Activated T-helper 17 cell treated with anti-CD3 and anti-CD28 coated beads, Interleukin-2, amount 50 U/mL, for 72 hours (primary cell): Measurements from ENCODE around the gene CNKSR3. TPM values are rescaled to one million over a fixed set of nuclear protein-coding genes. Genes with fewer than 3 reads are reported as not detected.

Experiments
- ATAC-seq: fragments of 150-1000 bp; cut with Tn5 transposase; replicated peaks from 2 replicates; pipeline ENCODE4 v1.10.0; 2021; ENCODE audit warnings: mild to moderate bottlenecking, moderate library complexity
- H3K27ac Mint-ChIP-seq: one replicate; pipeline ENCODE4 v1.8.0; 2022; ENCODE audit warnings: mixed read lengths
- H3K27me3 Mint-ChIP-seq: one replicate; pipeline ENCODE4 v1.8.0; 2022; ENCODE audit warnings: mixed read lengths
- H3K36me3 Mint-ChIP-seq: one replicate; pipeline ENCODE4 v1.8.0; 2022; ENCODE audit warnings: low read depth, mild to moderate bottlenecking, mixed read lengths
- H3K4me1 Mint-ChIP-seq: one replicate; pipeline ENCODE4 v1.8.0; 2022; ENCODE audit warnings: mixed read lengths
- H3K4me3 Mint-ChIP-seq: one replicate; pipeline ENCODE4 v1.8.0; 2022; ENCODE audit warnings: mild to moderate bottlenecking, mixed read lengths
- H3K9me3 Mint-ChIP-seq: one replicate; pipeline ENCODE4 v1.8.0; 2022; ENCODE audit warnings: mixed read lengths
- total RNA-seq, 2 donors: library from RNA; stranded (reverse); gene quantifications; one replicate each; pipeline ENCODE4 v1.2.3, GENCODE V29; 2022

Gene CNKSR3
- total RNA-seq, 2 donors from 2014 or later: 1.5 TPM; not detected in 1

DNA sequence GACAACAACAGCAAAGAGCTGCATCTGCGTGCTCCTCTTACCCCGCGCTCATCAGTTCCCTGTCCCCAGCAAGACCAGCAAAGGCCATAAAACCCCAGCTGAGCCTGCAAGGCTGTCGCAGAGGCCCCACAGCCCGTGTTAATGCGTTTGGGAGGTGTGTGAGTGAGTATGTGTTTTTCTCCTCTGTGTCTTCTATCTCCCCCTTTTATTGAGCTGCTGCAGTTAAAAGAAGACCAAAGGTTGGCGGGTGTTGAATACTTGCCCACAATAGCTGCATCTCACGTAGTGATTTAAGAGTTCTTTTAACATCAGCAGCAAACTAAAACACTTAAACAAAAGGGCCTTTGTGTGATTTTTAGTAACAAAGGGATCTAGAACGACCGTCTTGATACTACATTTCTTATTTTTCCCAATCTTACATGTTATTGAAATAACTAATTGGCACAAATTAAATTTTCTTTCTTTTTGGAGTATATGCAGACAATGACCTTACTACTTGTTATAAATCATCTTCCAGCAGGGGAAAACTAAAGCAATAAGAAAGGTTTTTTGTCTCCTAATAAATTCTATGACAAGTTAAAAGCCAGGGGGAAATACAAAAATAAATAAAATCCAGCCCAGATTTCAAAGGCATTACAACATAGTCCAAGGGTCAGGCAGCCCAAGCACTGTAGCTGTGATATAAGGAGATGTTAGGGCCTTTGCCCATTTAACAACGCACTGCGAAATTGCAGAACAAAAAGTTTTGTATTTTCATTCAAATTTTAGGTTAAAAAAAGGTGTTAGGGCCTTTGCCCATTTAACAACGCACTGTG lies 27.2 kb upstream of the CNKSR3 start:
- H3K4me1 Mint-ChIP-seq: no peaks in the 10 kb centered on the region
- H3K36me3 Mint-ChIP-seq: no peaks in the 10 kb centered on the region
- H3K9me3 Mint-ChIP-seq: no peaks in the 10 kb centered on the region
- peaks cover 3% of the 10 kb centered on the region for H3K27me3 Mint-ChIP-seq
- no peak overlapping the region for H3K27ac Mint-ChIP-seq
- H3K4me3 Mint-ChIP-seq: no peak overlapping the region
- ATAC-seq: no peak

DNA sequence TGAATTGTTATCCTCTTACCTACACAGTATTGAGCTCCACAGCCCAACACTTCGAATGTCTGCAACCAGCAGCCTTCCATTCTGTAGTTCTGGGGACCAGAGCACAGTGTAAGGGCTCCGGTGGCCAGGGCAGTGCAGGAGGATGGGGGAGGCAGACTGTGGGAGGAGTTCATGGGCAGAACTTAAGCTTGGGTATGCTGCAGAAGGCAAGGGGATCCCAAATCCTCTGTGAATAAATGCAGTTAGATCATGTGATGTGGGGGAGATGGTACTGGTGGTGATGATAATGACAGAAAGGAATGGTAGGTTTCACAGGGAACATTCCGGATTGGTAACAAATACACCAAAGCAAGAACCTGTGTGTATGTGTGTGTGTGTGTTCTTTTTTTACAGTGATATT lies 26.5 kb upstream of the CNKSR3 start:
- no peak overlapping the region for H3K4me3 Mint-ChIP-seq
- ATAC-seq: no peak
- no peaks in the 10 kb centered on the region for H3K4me1 Mint-ChIP-seq
- no peaks in the 10 kb centered on the region for H3K9me3 Mint-ChIP-seq
- H3K27ac Mint-ChIP-seq: no peak overlapping the region
- H3K27me3 Mint-ChIP-seq: peaks cover 3% of the 10 kb centered on the region
- H3K36me3 Mint-ChIP-seq: no peaks in the 10 kb centered on the region

DNA sequence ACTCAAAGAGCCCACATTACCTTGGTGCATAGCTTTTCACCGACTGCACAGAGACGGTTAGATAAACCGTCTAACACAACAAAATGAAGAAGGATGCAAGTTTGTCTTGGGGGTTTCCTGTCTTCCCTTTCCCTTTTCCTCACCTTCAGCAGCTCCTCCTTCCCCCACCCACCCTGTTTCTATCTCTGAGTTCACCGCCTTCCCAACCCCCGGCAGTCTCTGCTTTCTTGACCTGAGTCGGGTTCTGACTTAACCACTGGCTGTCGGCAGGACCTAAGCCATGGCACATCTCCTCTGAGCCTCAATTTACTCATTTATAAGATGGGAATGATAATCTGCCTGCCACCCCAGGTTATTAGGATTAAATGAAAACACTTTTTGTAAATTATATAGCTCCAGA lies 25.8 kb upstream of the CNKSR3 start:
- Mint-ChIP-seq H3K36me3 (no peaks in the 10 kb centered on the region), H3K4me1 (no peaks in the 10 kb centered on the region), H3K4me3 (no peak overlapping the region), H3K27ac (no peak overlapping the region), H3K27me3 (peaks cover 3% of the 10 kb centered on the region), H3K9me3 (no peaks in the 10 kb centered on the region)
- ATAC-seq: no peak

DNA sequence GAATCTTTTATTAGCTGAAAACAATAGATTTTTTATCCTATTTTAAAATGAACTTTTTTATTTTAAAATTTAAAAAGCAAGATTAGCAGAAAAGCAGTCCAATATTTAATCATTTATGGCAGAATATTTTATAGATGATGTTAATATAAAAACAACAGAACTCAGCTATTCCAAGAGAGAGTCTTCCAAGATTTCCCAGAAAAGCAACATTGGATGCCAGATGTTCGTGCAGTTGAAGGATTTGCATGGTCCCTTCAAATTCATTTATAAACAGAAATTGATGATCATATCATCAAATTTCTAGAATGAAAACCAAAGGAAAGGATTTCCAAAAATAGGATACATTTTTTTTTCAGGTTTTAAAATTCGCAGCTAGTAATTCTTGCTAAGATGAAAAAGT lies 25.4 kb upstream of the CNKSR3 start:
- Mint-ChIP-seq H3K27me3 (peaks cover 3% of the 10 kb centered on the region), H3K9me3 (no peaks in the 10 kb centered on the region), H3K4me1 (no peaks in the 10 kb centered on the region), H3K27ac (no peak overlapping the region), H3K4me3 (no peak overlapping the region), H3K36me3 (no peaks in the 10 kb centered on the region)
- no peak for ATAC-seq

DNA sequence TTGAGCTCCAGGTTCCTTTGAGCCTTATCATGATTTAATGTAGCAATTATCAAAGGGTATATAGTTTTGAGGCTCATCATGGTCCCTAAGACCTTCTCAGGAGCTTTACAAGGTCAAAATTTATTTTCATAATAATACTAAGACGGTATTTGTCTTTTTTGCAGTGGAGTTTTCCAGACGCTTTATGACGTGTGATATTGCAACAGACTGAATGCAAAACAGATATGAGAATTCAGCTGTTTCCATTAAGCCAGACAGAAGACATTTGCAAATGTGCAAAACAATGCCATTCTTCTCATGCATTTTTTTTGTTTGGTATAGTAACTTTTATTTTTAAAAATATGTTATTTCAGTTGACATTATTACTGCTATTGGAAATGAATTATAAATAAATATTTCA lies 24.7 kb upstream of the CNKSR3 start:
- Mint-ChIP-seq H3K4me1 (no peaks in the 10 kb centered on the region), H3K4me3 (no peak overlapping the region), H3K36me3 (no peaks in the 10 kb centered on the region), H3K27me3 (peaks cover 3% of the 10 kb centered on the region), H3K27ac (no peak overlapping the region), H3K9me3 (no peaks in the 10 kb centered on the region)
- no peak for ATAC-seq

DNA sequence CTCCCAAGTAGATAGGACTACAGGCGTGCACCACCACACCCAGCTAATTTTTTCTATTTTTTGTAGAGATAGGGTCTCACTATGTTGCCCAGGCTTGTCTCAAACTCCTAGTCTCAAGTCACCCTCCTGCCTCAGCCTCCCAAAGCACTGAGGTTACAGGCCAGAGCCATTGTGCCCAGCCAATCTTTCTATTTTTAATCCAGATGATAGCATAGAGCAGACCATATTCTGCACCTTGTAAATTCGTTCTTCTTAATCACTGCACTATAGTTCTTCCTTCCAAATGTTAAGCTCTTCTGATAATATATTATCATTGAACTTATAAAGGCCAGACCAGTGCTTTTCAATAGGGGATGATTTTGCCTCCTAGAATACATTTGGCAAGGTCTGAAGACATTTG lies 24.0 kb upstream of the CNKSR3 start:
- Mint-ChIP-seq H3K4me3 (no peak overlapping the region), H3K36me3 (no peaks in the 10 kb centered on the region), H3K27me3 (peaks cover 3% of the 10 kb centered on the region), H3K4me1 (no peaks in the 10 kb centered on the region), H3K27ac (no peak overlapping the region), H3K9me3 (no peaks in the 10 kb centered on the region)
- ATAC-seq: no peak

DNA sequence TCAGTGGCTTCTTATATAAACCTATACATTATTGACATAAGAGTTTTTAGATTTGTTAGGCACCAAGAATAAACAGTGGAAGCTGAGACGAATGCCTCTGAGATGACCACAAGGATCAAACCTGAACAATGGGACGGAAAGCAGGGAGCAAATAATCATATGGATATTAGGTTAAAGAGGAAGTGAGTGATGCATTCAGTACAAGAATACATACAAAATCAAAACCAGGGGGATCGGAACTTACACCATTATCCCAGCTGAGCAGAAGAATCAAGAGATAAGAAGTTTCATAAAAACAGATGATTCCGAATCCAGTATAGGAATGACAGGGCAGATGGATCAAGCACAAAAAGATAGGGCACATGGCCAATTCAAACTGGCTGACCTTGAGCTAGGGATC lies 21.9 kb upstream of the CNKSR3 start:
- Mint-ChIP-seq H3K4me3 (no peak overlapping the region), H3K9me3 (no peaks in the 10 kb centered on the region), H3K4me1 (no peaks in the 10 kb centered on the region), H3K27ac (no peak overlapping the region), H3K27me3 (peaks cover 3% of the 10 kb centered on the region), H3K36me3 (no peaks in the 10 kb centered on the region)
- ATAC-seq: no peak

DNA sequence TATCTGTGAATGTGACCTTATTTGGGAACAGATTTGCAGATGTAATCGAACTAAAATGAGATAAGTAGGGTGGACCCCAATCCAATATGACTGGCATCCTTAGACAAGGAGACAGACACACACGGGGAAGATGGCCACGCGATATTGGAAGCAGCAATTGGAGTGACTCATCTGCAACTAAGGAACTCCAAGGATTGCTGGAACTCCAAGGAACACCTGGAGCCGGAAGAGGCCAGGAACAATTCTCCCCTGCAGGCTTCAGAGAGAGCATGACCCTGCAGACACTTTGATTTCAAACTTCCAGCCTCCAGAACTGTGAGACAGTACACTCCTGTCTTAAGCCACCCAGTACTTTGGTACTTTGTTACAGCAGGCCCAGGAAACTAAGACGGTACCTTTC lies 19.5 kb upstream of the CNKSR3 start:
- Mint-ChIP-seq H3K27me3 (no peaks in the 10 kb centered on the region), H3K9me3 (no peaks in the 10 kb centered on the region), H3K4me1 (no peaks in the 10 kb centered on the region), H3K4me3 (no peak overlapping the region), H3K36me3 (no peaks in the 10 kb centered on the region), H3K27ac (no peak overlapping the region)
- no peak for ATAC-seq

DNA sequence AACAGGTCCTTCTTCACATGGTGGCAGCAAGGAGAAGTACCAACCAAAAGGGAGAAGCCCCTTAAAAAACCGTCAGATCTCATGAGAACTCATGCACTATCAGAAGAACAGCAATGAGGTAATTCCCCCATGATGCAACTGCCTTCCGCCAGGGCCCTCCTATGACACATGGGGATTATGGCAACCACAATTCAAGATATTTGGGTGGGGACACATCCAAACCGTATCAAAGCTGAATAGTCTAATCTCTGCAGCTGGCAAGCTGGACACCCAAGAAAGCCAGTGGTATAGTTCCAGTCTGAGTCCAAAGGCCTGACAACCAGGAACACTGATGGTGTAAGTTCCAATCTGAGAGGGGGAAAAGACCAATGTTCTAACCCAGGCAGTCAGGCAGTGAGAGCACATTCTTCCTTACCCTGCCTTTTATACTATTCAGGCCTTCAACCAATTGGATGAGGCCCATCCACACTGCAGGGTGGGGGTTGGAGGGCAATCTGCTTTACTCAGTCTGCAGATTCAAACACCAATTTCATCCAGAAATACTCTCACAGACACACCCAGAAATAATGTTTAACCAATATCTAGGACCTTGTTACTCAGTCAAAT lies 17.9 kb upstream of the CNKSR3 start:
- no peak overlapping the region for H3K27ac Mint-ChIP-seq
- no peak for ATAC-seq
- no peaks in the 10 kb centered on the region for H3K9me3 Mint-ChIP-seq
- no peaks in the 10 kb centered on the region for H3K27me3 Mint-ChIP-seq
- H3K4me1 Mint-ChIP-seq: no peaks in the 10 kb centered on the region
- no peak overlapping the region for H3K4me3 Mint-ChIP-seq
- no peaks in the 10 kb centered on the region for H3K36me3 Mint-ChIP-seq

DNA sequence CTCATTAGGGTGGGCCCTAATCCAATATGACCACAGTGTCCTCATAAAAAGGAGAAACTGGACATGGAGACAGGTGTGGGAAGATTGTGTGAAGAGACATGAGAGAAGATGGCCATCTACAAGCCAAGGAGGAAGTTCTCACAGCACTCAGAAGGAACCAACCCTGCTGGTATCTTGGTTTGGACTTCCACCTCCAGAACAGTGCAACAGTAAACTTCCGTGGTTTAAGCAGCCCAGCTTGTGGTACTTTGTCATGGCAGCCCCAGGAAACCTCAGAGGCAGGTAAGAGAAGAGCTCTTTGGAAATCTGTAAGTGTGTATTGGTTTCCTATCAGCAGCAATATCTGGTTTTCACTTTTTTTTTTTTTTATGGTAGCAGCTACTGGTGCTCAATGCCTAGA lies 16.5 kb upstream of the CNKSR3 start:
- Mint-ChIP-seq H3K9me3 (no peaks in the 10 kb centered on the region), H3K27me3 (no peaks in the 10 kb centered on the region), H3K4me3 (no peak overlapping the region), H3K4me1 (no peaks in the 10 kb centered on the region), H3K27ac (no peak overlapping the region), H3K36me3 (no peaks in the 10 kb centered on the region)
- ATAC-seq: no peak

DNA sequence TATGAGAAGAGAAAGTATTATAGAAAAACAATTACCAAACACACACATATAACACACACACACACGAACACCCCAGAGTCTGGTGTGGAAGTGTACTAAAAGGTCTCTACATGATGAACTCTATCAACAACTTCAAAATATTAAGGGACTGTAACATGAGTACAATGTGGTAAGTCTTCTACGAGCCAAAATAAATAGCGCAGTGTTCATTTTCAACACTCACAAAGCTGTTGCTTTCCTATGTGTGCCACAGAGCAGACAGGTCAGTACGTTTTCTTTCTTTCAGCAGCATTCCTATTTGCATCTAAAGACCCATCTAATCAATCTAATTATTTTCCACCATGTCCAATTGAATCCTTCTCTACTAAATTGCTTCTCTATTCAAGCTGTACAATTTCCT lies 12.1 kb upstream of the CNKSR3 start:
- no peak overlapping the region for H3K27ac Mint-ChIP-seq
- H3K27me3 Mint-ChIP-seq: peaks cover 3% of the 10 kb centered on the region
- no peaks in the 10 kb centered on the region for H3K4me1 Mint-ChIP-seq
- no peaks in the 10 kb centered on the region for H3K9me3 Mint-ChIP-seq
- H3K36me3 Mint-ChIP-seq: no peaks in the 10 kb centered on the region
- no peak for ATAC-seq
- H3K4me3 Mint-ChIP-seq: no peak overlapping the region

DNA sequence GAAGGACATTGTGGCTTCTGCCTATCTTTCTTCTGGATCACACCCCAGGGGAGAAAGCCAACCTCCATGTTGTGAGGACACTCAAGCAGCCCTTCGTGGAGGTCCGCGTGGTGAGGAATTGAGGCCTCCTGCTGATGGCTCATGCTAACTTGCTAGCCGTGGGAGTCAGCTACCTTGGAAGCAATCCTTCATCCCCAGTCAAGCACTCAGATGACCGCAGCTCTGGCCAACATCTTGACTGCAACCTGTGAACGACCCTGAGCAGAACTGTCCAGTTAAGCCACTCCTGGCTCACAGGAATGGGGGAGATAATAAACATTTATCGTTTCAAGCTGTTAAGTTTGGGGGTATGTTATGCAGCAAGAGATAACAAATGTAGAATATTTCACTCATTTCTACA lies 10.9 kb upstream of the CNKSR3 start:
- no peak for ATAC-seq

DNA sequence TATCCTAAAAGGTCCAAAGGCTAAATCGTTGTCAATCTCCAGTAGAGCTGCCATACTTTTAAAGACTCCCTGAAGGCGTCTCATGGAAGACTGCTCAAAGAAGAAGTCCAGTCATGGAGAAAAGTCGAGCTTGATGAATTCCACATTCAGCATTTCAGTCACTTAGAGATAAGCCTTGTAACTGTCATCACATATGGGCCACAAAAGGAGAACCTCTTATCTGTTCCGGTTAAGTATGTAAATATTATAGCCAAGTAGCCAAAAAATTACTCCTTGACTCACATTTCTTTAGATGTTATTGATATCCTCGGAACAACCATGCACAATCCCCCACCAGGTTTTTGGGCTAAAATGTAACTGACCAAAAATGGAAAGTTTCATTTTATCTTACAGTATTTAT lies 9.8 kb upstream of the CNKSR3 start:
- ATAC-seq: no peak
- Mint-ChIP-seq H3K9me3 (no peaks in the 10 kb centered on the region), H3K4me1 (no peaks in the 10 kb centered on the region), H3K27me3 (peaks cover 6% of the 10 kb centered on the region), H3K27ac (no peak overlapping the region), H3K4me3 (no peak overlapping the region), H3K36me3 (no peaks in the 10 kb centered on the region)

More for the DNA sequence above, 10.9 kb upstream of the CNKSR3 start:
- no peaks in the 10 kb centered on the region for H3K9me3 Mint-ChIP-seq
- H3K36me3 Mint-ChIP-seq: no peaks in the 10 kb centered on the region
- no peak overlapping the region for H3K27ac Mint-ChIP-seq
- peaks cover 3% of the 10 kb centered on the region for H3K27me3 Mint-ChIP-seq
- no peak overlapping the region for H3K4me3 Mint-ChIP-seq
- H3K4me1 Mint-ChIP-seq: no peaks in the 10 kb centered on the region

DNA sequence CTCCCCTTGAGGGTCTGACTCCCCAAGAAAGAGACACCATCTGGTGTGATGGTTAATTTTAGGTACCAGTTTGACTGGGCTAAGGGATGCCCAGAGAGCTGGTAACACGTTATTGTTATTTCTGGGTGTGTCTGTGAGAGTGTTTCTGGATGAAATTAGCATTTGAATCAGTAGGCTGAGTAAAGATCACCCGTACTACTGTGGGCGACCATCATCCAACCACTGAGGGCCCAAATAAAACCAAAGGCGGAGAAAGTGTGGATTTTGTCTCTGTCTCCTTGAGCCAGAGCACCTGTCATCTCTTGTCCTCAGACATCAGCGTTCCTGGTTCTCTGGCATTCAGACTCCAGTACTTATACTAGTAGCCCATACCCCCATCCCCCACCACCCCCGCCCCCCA lies 7.9 kb upstream of the CNKSR3 start:
- H3K4me1 Mint-ChIP-seq: no peaks in the 10 kb centered on the region
- peaks cover 7% of the 10 kb centered on the region for H3K27me3 Mint-ChIP-seq
- no peaks in the 10 kb centered on the region for H3K9me3 Mint-ChIP-seq
- no peak overlapping the region for H3K27ac Mint-ChIP-seq
- no peaks in the 10 kb centered on the region for H3K36me3 Mint-ChIP-seq
- no peak overlapping the region for H3K4me3 Mint-ChIP-seq
- ATAC-seq: no peak

DNA sequence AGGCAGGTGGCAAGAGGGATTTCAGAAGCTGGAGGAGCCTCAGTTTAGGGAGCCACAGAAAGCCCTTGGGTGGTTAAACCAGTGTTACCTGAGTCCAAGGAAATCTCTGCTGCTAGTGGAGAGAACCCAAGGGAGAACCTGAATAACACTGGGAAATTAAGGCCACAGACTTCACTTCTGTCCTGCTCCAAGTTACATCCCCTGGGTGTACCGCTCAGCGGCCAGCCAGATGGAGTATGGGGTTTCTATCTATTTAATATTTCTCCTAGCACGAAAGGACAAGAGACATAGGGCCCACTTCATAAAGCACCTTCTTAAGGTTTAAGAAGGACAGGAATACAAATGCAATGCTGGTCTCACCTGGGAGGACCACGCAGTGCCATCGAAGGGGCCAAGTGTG lies 5.8 kb upstream of the CNKSR3 start:
- Mint-ChIP-seq H3K27ac (no peak overlapping the region), H3K36me3 (no peaks in the 10 kb centered on the region), H3K4me3 (no peak overlapping the region), H3K27me3 (peaks cover 23% of the 10 kb centered on the region), H3K4me1 (no peaks in the 10 kb centered on the region), H3K9me3 (no peaks in the 10 kb centered on the region)
- no peak for ATAC-seq
